ENCODE measurements around the gene CNTNAP5. TPM values are rescaled to one million over a fixed set of nuclear protein-coding genes. Genes with fewer than 3 reads are reported as not detected.

Gene CNTNAP5
- total and polyA plus RNA-seq, 2 of the 8 experiments (the other 6 are each of a cell fraction or from before 2014, with no cell fraction given), result 0.11 to 0.76 TPM

- no peak overlapping the region for H2BK15ac ChIP-seq (ENCODE audit: low read length)
- ChIA-PET CTCF (ENCODE audit: partially characterized antibody) (no interaction called here), POLR2A (ENCODE audit: partially characterized antibody) (no interaction called here)
- no peak overlapping the region for H2BK120ac ChIP-seq (replicated peaks; ENCODE audit: low read depth, low read length)
- no peak overlapping the region for H4K8ac ChIP-seq (ENCODE audit: extremely low read depth, insufficient read depth, low read length)
- H4K20me1 ChIP-seq (replicated peaks in 1 of 2; ENCODE audit: control insufficient read depth in 1 of 2, insufficient read depth in 2 of 2, low read length in 2 of 2), result no peaks in the 10 kb centered on the region
- H3K4me1 ChIP-seq (replicated peaks in 1 of 4; ENCODE audit: control insufficient read depth in 3 of 4, insufficient read depth in 4 of 4, low read length in 3 of 4), result peaks cover 0 to 2% (median 0%) of the 10 kb centered on the region in 4 experiments; a peak in 1 of 7 replicates
- no peaks in the 10 kb centered on the region for H3K36me3 ChIP-seq (ENCODE audit: control insufficient read depth in 2 of 4, insufficient read depth in 4 of 4, low read length in 3 of 4)
- H3K4me2 ChIP-seq (ENCODE audit: insufficient read depth in 1 of 2, low read depth in 2 of 2, low read length in 2 of 2), result no peak overlapping the region
- no peak overlapping the region for H2BK20ac ChIP-seq (ENCODE audit: low read length)
- H3K14ac ChIP-seq (ENCODE audit: insufficient read length), result no peak overlapping the region
- no peaks in the 10 kb centered on the region for H3K79me2 ChIP-seq (ENCODE audit: control insufficient read depth in 1 of 2, insufficient read depth in 2 of 2, low read length in 2 of 2)
- H3K56ac ChIP-seq (replicated peaks; ENCODE audit: insufficient read length, low read depth, low read length), result no peak overlapping the region
- no peak overlapping the region for H2AFZ ChIP-seq (ENCODE audit: low read length)
- H3K27ac ChIP-seq (ENCODE audit: low read depth, low read length), result no peak overlapping the region
- no peak overlapping the region for H4K91ac ChIP-seq (replicated peaks; ENCODE audit: insufficient read length, low read length)
- H4K5ac ChIP-seq (ENCODE audit: insufficient read length, low read depth, low read length), result no peak overlapping the region
- WGBS, 2 experiments (ENCODE audit: extremely low coverage in 1 of 2, insufficient coverage in 1 of 2, insufficient read length in 1 of 2, insufficient replicate concordance in 2 of 2, low coverage in 1 of 2, low lambda C conversion rate in 2 of 2, missing lambda C conversion rate in 1 of 2), result 74% methylated on average over 4 of the region's 4 CpGs; no CpG with 5 or more reads in 1 of the 2 experiments
- no peak overlapping the region for H3K23ac ChIP-seq (ENCODE audit: insufficient read length)
- no peak overlapping the region for H3K4ac ChIP-seq (replicated peaks; ENCODE audit: insufficient read length, low read depth, low read length)
- no peaks in the 10 kb centered on the region for H3K27me3 ChIP-seq (replicated peaks in 1 of 4; ENCODE audit: control insufficient read depth in 3 of 4, extremely low read depth in 1 of 4, insufficient read depth in 3 of 4, low read length in 3 of 4)
- H3K9me3 ChIP-seq (ENCODE audit: insufficient read depth in 2 of 2, low read depth in 1 of 2, low read length in 1 of 2), result peaks cover 0 to 3% of the 10 kb centered on the region in 2 experiments; a peak in 2 of 4 replicates
- H3K79me1 ChIP-seq (ENCODE audit: low read depth, low read length), result no peaks in the 10 kb centered on the region
- H2AK5ac ChIP-seq (ENCODE audit: low read depth, low read length), result no peak overlapping the region
- H3K4me3 ChIP-seq (ENCODE audit: extremely low read depth in 1 of 4, insufficient read depth in 2 of 4, low read depth in 3 of 4, low read length in 4 of 4), result no peak overlapping the region
- no peak overlapping the region for H3K9ac ChIP-seq (replicated peaks in 1 of 4; ENCODE audit: extremely low read depth in 1 of 4, low read depth in 3 of 4, low read length in 3 of 4)
- DNase-seq (ENCODE audit: low read depth in 1 of 2, low spot score in 2 of 2) (no peak), FAIRE-seq (no peak)
- H3K23me2 ChIP-seq (ENCODE audit: low read depth, low read length), result no peaks in the 10 kb centered on the region
- H3K18ac ChIP-seq (ENCODE audit: extremely low read depth, low read length), result no peak overlapping the region
- no peak overlapping the region for H2BK5ac ChIP-seq (ENCODE audit: low read depth, low read length)
- H2BK12ac ChIP-seq (ENCODE audit: low read depth, low read length), result no peak overlapping the region
- no peak for TF ChIP-seq SP2 (IDR thresholded peaks at IDR 0.05; ENCODE audit: low read length)
- TF ChIP-seq, protein P1, sequence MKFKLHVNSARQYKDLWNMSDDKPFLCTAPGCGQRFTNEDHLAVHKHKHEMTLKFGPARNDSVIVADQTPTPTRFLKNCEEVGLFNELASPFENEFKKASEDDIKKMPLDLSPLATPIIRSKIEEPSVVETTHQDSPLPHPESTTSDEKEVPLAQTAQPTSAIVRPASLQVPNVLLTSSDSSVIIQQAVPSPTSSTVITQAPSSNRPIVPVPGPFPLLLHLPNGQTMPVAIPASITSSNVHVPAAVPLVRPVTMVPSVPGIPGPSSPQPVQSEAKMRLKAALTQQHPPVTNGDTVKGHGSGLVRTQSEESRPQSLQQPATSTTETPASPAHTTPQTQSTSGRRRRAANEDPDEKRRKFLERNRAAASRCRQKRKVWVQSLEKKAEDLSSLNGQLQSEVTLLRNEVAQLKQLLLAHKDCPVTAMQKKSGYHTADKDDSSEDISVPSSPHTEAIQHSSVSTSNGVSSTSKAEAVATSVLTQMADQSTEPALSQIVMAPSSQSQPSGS (IDR thresholded peaks at IDR 0.05; ENCODE audit: low read length), result no peak
- no peak for TF ChIP-seq GTF2F1 (IDR thresholded peaks at IDR 0.05; ENCODE audit: borderline replicate concordance, low read depth, low read length)
- TF ChIP-seq BCL11A (IDR thresholded peaks at IDR 0.05; ENCODE audit: low read depth in 2 of 2, low read length in 2 of 2), result no peak
- TF ChIP-seq, protein P2, sequence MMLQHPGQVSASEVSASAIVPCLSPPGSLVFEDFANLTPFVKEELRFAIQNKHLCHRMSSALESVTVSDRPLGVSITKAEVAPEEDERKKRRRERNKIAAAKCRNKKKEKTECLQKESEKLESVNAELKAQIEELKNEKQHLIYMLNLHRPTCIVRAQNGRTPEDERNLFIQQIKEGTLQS (IDR thresholded peaks at IDR 0.05; ENCODE audit: insufficient read depth, low read depth, low read length), result no peak
- no peak for TF ChIP-seq CEBPB (IDR thresholded peaks at IDR 0.05; ENCODE audit: low read depth, low read length)
- no peak for TF ChIP-seq CBX8 (IDR thresholded peaks at IDR 0.05; ENCODE audit: borderline replicate concordance, low read depth, low read length)
- no peak for TF ChIP-seq SIX5 (IDR thresholded peaks at IDR 0.05; ENCODE audit: low read depth, low read length)
- no peak for TF ChIP-seq CTCF (IDR thresholded peaks at IDR 0.05; ENCODE audit: control extremely low read depth in 1 of 3, insufficient read depth in 1 of 3, low read depth in 1 of 3, low read length in 3 of 3)
- TF ChIP-seq CREB1 (IDR thresholded peaks at IDR 0.05), result no peak
These were observed 455.9 kb downstream of the CNTNAP5 start for GRCh38 chr2:124480958-124481357.

Measured in H1 (cell line).